Limb (tissue), 2 donors: Measurements from ENCODE around the gene SFPQ.
"Not testable (repeated sequence)": the region's sequence is repeated elsewhere in the genome, so short reads cannot be mapped to it uniquely, and the experiment has no call there.

Experiments used
- DNase-seq, 2 donors: peaks; one replicate each; pipeline ENCODE4 v3.0.0-alpha.2; 2016; ENCODE audit errors: extremely low spot score in 2 of 2

Gene SFPQ

GRCh38 chr1:35143737-35144508 is 49.0 kb downstream of the SFPQ start:
- DNase-seq, result no peak

- DNase-seq, result not testable (repeated sequence)
Observed at GRCh38 chr1:35142728-35143127, 50.2 kb downstream of the SFPQ start.

DNA sequence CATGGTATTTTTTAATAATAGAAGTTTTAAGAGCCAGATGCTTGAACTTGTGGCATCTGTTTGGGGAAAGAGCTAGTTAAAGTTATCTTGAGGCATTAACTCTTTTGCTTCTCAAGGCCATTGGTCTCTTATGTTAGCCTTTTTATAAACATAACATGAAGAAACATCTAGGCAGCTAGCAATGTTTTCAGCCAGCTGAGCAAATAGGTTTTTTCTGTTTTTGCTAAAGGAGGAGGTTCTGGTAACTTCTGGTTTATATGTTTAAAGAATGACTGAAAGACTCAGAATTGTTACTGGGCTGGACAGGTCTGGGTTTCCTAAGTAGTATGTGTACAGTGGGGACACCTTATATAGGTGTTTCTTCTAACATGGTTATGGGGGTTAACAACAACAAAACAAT is 50.7 kb downstream of the SFPQ start:
- not testable (repeated sequence) for DNase-seq

- not testable (repeated sequence) for DNase-seq
Observed at GRCh38 chr1:35137590-35137989, 55.4 kb downstream of the SFPQ start.

DNA sequence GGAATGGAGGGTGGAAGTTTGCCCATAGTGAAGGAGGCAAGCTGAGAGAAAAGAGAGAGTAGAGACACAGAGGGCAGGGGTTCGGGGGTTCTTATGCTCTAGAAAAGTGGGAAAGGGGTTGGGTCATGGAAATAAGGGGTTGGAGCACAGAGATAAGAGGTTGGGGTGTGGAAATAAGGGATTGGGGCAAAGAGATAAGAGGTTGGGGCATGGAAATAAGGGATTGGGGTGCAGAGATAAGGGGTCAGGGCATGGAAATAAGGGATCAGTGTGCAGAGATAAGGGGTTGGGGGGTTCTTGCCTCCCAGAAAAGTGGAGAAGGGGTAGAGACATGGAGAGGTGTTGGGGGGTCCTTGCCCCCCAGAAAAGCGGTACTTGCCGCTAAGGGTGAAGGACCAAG is 56.2 kb downstream of the SFPQ start:
- DNase-seq, result no peak
